Immature natural killer cell (primary cell): Measurements from ENCODE around the gene SSH3. TPM values are rescaled to one million over a fixed set of nuclear protein-coding genes. Genes with fewer than 3 reads are reported as not detected.
A peak's percentile ranks its signal among the peaks of the same experiment; 100 is the strongest.

Experiments
- DNase-seq, 3 donors: peaks; one replicate each; pipeline ENCODE4 v3.0.0; 2022; ENCODE audit warnings: mixed read lengths in 1 of 3
- H3K27ac Mint-ChIP-seq, 6 donors: one replicate each; pipeline ENCODE4 v1.8.0; 2020; ENCODE audit warnings: mixed read lengths in 6 of 6, mild to moderate bottlenecking in 5 of 6, inconsistent platforms in 4 of 6, moderate library complexity in 3 of 6
- H3K27me3 Mint-ChIP-seq, 3 donors: one replicate each; pipeline ENCODE4 v1.8.0; 2020 to 2021; ENCODE audit warnings: low read depth in 3 of 3, mild to moderate bottlenecking in 3 of 3, mixed read lengths in 3 of 3, moderate library complexity in 3 of 3, inconsistent platforms in 1 of 3
- H3K36me3 Mint-ChIP-seq, 3 donors: one replicate each; pipeline ENCODE4 v1.8.0; 2020; ENCODE audit warnings: mixed read lengths in 3 of 3, inconsistent platforms in 2 of 3, mild to moderate bottlenecking in 2 of 3
- H3K4me1 Mint-ChIP-seq, 2 donors: one replicate each; pipeline ENCODE4 v1.8.0; 2020; ENCODE audit warnings: inconsistent platforms in 2 of 2, mild to moderate bottlenecking in 2 of 2, mixed read lengths in 2 of 2, moderate library complexity in 1 of 2
- H3K4me3 Mint-ChIP-seq, 5 donors: one replicate each; pipeline ENCODE4 v1.8.0; 2020; ENCODE audit warnings: mild to moderate bottlenecking in 5 of 5, mixed read lengths in 5 of 5, inconsistent platforms in 3 of 5, moderate library complexity in 3 of 5
- H3K9me3 Mint-ChIP-seq, 6 donors: one replicate each; pipeline ENCODE4 v1.8.0; 2020; ENCODE audit warnings: mild to moderate bottlenecking in 6 of 6, mixed read lengths in 6 of 6, inconsistent platforms in 4 of 6, moderate library complexity in 3 of 6
- polyA plus RNA-seq, 3 donors: library from polyadenylated mRNA; unstranded; fragments of 300-500 nt; fragmentation: Illumina TruSeq; gene quantifications; one replicate each; pipeline ENCODE4 v1.2.3, GENCODE V29; 2021

Gene SSH3
- polyA plus RNA-seq, 3 donors from 2014 or later, result 1.1 to 4.8 (median 2.3) TPM

GRCh38 chr11:67285541-67286498 lies 17.5 kb upstream of the SSH3 start:
- H3K4me3 Mint-ChIP-seq, result peak overlapping the region; percentile 64 to 87 (median 77)
- H3K36me3 Mint-ChIP-seq, result peaks cover 0 to 4% (median 3%) of the 10 kb centered on the region in 3 donors
- DNase-seq, result peak; percentile 85 to 86 (median 86)
- peak overlapping the region; percentile 97 to 100 (median 100) for H3K27ac Mint-ChIP-seq
- H3K9me3 Mint-ChIP-seq, result peaks cover 0 to 3% (median 0%) of the 10 kb centered on the region in 6 donors
- H3K4me1 Mint-ChIP-seq, result peaks cover 23 to 46% of the 10 kb centered on the region in 2 donors
- peaks cover 24 to 50% (median 33%) of the 10 kb centered on the region in 3 donors for H3K27me3 Mint-ChIP-seq

DNA sequence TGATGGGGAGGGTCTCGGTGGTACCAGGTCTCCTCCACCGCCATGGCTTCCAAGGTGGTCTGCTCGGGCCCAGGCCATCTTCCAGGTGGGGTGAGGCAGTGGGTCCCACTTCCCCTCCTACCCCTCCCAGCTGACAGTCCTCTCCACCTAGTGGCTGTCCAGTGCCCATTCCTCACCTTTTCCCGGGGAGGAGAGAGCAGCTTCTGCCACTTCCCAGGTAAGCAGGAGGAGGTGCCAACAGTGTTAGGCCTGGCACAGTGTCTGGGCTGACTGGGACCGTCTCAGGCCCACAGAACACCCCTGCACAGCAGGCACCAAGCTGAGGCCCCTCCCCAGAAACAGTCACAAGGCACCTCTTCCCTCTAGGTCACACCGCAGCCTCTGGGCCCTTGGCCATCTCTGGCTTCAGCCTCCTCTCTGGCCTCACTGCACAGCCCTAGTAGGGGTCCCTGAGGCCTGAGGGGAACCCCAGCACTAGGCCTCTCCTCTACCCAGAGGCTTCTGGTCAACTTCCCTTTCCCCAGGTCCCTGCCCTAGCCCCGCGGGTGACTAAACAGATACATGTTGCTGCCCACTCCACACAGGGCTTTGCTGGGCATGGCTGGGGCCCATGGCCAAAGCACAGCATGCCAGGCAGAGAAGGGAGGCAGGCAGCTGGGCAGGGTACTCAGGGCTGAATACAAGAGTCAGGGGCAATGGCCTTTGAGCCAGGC lies 16.6 kb upstream of the SSH3 start:
- H3K4me3 Mint-ChIP-seq, result peak overlapping the region; percentile 77 to 87 (median 79)
- H3K9me3 Mint-ChIP-seq, result peaks cover 0 to 3% (median 0%) of the 10 kb centered on the region in 6 donors
- peak in 1 of 3 donors; percentile 34 for DNase-seq
- H3K27me3 Mint-ChIP-seq, result peaks cover 24 to 53% (median 33%) of the 10 kb centered on the region in 3 donors
- H3K27ac Mint-ChIP-seq, result peak overlapping the region; percentile 97 to 100 (median 100)
- peaks cover 23 to 54% of the 10 kb centered on the region in 2 donors for H3K4me1 Mint-ChIP-seq
- peaks cover 0 to 4% (median 3%) of the 10 kb centered on the region in 3 donors for H3K36me3 Mint-ChIP-seq

DNA sequence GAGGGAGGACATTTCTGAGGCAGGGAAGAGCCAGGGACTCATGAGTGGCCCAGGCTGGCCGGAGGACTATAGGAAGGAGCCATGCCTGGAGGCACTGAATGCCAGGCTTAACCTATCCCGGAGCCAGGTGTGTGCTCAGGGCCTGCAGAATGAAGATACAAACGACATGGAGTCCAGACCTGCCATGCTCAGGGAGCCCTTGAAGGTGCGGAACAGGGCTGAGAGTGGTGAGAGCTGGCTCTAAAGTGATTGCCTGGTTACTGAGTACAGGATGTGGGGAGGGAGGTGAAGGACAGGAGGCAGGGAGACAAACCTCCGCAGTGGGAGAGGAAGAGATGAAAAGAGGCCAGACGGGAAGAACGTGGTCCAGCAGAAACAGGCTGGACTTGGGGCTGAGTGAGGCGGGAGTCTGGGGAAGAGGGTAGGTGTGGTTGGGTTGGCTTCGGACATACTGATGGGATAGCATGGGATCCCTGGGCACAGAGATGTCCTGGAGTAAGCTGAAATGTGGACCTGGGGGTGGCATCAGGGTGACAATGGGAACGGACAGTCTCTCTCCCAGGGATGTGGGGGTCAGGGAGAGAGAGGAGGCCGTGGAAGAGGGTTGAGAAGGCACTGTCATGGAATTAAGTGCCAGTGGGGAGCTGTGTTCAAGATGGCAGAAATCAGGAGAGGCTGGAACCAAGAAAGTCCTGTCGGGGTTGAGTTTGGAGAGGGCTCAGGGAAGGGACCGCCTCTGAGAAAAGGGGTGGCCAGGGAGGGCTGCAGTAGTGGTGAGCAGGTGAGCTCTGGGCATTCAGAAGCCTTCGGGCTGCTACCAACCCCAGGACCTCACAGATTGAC lies 15.8 kb upstream of the SSH3 start:
- Mint-ChIP-seq H3K27ac (peak overlapping the region; percentile 97 to 100 (median 100)), H3K27me3 (peaks cover 24 to 51% (median 33%) of the 10 kb centered on the region in 3 donors), H3K9me3 (peaks cover 0 to 3% (median 0%) of the 10 kb centered on the region in 6 donors), H3K36me3 (peaks cover 0 to 5% (median 2%) of the 10 kb centered on the region in 3 donors), H3K4me1 (peaks cover 28 to 57% of the 10 kb centered on the region in 2 donors), H3K4me3 (peak overlapping the region; percentile 77 to 87 (median 79))
- peak; percentile 65 to 69 (median 66) for DNase-seq

GRCh38 chr11:67288198-67288451 lies 15.2 kb upstream of the SSH3 start:
- Mint-ChIP-seq H3K36me3 (peaks cover 0 to 8% (median 0%) of the 10 kb centered on the region in 3 donors), H3K27ac (peak overlapping the region; percentile 97 to 100 (median 100)), H3K27me3 (peaks cover 24 to 51% (median 33%) of the 10 kb centered on the region in 3 donors), H3K4me3 (peak overlapping the region; percentile 77 to 87 (median 79)), H3K4me1 (peaks cover 34 to 62% of the 10 kb centered on the region in 2 donors), H3K9me3 (peaks cover 0 to 3% (median 0%) of the 10 kb centered on the region in 6 donors)
- DNase-seq, result no peak

- Mint-ChIP-seq H3K4me3 (peak overlapping the region; percentile 77 to 87 (median 79)), H3K9me3 (peaks cover 0 to 3% (median 0%) of the 10 kb centered on the region in 6 donors), H3K27ac (peak overlapping the region; percentile 97 to 100 (median 100)), H3K27me3 (peaks cover 24 to 51% (median 33%) of the 10 kb centered on the region in 3 donors), H3K36me3 (peaks cover 0 to 8% (median under 1%) of the 10 kb centered on the region in 3 donors), H3K4me1 (peaks cover 39 to 64% of the 10 kb centered on the region in 2 donors)
- peak; percentile 95 to 97 (median 96) for DNase-seq
Observed at GRCh38 chr11:67288452-67289225, 14.7 kb upstream of the SSH3 start.

DNA sequence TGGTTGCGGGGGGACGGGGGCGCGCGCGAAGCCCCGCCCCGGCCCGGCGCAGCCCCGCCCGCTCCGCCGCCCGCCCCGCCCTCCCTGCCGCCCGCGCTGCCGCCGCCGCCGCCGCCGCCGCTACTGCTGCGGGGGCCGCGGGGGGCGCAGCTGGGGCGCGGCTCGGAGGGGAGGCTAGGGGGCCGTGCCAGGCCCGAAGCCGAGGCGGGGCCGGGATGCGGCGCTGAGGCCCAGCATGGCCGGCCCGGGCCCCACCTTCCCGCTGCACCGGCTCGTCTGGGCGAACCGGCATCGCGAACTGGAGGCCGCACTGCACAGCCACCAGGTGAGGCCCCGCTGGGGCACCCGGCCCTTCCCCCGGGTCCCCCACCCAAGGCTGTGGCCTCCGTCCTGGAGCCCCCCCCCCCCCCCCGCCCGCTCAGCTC lies 14.1 kb upstream of the SSH3 start, which contains the start of gene ANKRD13D:
Gene ANKRD13D (plus strand): TSS at position 78 of the 425 bp plus-strand sequence. CDS start 158 bp downstream, at position 236.
- H3K36me3 Mint-ChIP-seq, result peaks cover 0 to 8% (median 6%) of the 10 kb centered on the region in 3 donors
- peak within 1 kb of the TSS; percentile 97 to 100 (median 100) for H3K27ac Mint-ChIP-seq
- no peak for DNase-seq
- H3K27me3 Mint-ChIP-seq, result peaks cover 24 to 51% (median 30%) of the 10 kb centered on the region in 3 donors
- peaks cover 45 to 65% of the 10 kb centered on the region in 2 donors for H3K4me1 Mint-ChIP-seq
- peak within 1 kb of the TSS; percentile 86 to 91 (median 89) for H3K4me3 Mint-ChIP-seq
- H3K9me3 Mint-ChIP-seq, result peaks cover 0 to 3% (median 0%) of the 10 kb centered on the region in 6 donors

GRCh38 chr11:67289651-67290479 lies 13.5 kb upstream of the SSH3 start:
- peaks cover 0 to 3% (median 0%) of the 10 kb centered on the region in 6 donors for H3K9me3 Mint-ChIP-seq
- no peak for DNase-seq
- H3K4me1 Mint-ChIP-seq, result peaks cover 46 to 65% of the 10 kb centered on the region in 2 donors

GRCh38 chr11:67290801-67291200 lies 12.5 kb upstream of the SSH3 start:
- H3K4me1 Mint-ChIP-seq, result peaks cover 46 to 61% of the 10 kb centered on the region in 2 donors
- DNase-seq, result no peak
- peak overlapping the region; percentile 24 to 94 (median 67) for H3K27ac Mint-ChIP-seq
- H3K27me3 Mint-ChIP-seq, result peaks cover 24 to 45% (median 28%) of the 10 kb centered on the region in 3 donors
- peaks cover 0 to 2% (median under 1%) of the 10 kb centered on the region in 6 donors for H3K9me3 Mint-ChIP-seq
- peak overlapping the region; percentile 20 to 91 (median 86) for H3K4me3 Mint-ChIP-seq
- peaks cover 1 to 12% (median 10%) of the 10 kb centered on the region in 3 donors for H3K36me3 Mint-ChIP-seq

More at GRCh38 chr11:67289651-67290479, 13.5 kb upstream of the SSH3 start:
- peaks cover 24 to 51% (median 30%) of the 10 kb centered on the region in 3 donors for H3K27me3 Mint-ChIP-seq
- H3K27ac Mint-ChIP-seq, result peak overlapping the region; percentile 82 to 94 (median 88)
- peak overlapping the region; percentile 84 to 91 (median 89) for H3K4me3 Mint-ChIP-seq
- H3K36me3 Mint-ChIP-seq, result peaks cover 0 to 8% (median 7%) of the 10 kb centered on the region in 3 donors

DNA sequence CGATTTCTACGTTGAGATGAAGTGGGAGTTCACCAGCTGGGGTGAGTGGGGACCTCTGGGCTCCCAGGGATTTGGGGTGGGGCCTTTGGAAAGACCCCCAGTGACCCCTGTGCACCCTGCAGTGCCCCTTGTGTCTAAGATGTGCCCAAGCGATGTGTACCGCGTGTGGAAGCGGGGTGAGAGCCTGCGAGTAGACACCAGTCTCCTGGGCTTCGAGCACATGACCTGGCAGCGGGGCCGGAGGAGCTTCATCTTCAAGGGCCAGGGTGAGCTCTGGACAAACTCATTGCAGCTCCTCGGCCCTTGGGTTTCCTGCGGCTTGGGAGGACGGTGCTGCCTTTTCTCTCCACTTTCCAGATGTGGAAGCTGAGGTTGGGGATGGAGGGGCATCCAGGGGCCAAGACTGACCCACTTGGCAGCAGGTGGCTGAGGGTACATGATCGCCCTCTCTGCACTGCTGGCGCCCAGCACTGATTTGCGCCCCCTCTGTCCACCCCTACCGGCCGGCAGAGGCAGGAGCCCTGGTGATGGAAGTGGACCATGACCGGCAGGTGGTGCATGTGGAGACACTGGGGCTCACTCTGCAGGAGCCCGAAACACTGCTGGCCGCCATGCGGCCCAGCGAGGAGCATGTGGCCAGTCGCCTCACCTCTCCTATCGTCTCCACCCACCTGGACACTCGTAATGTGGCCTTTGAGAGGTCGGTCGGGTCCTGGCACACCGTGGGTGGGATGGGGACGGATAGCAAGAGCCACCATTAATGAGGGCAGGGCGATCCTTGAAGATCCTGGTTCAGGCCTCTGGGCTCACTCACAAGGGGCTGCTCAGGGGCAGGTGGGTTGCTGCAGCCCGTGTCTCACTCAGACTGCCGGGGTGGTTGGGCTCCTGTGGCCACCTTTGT lies 11.6 kb upstream of the SSH3 start:
- Mint-ChIP-seq H3K27me3 (peaks cover 22 to 40% (median 22%) of the 10 kb centered on the region in 3 donors), H3K4me1 (peaks cover 46 to 59% of the 10 kb centered on the region in 2 donors), H3K4me3 (peak overlapping the region in 3 of 5 donors; percentile 9 to 49 (median 35)), H3K9me3 (peaks cover 0 to 10% (median 6%) of the 10 kb centered on the region in 6 donors), H3K27ac (peak overlapping the region; percentile 69 to 90 (median 84)), H3K36me3 (peaks cover 11 to 21% (median 20%) of the 10 kb centered on the region in 3 donors)
- no peak for DNase-seq

DNA sequence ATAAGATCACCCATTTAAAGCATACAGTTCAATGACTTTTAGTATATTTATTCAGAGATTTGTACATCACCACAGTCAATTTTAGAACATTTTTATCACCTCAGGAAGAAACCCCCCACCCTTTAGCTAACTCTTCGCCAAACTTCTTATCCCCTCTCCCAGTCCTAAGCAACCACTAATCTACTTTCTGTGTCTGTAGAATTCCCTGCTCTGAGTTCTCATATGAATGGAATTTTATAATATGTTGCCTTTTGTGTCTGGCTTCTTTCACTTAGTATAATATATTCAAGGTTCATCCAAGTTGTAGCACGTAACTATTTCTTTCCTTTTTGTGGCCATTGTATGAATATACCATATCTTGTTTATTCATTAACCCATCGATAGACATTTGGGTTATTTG lies 10.7 kb upstream of the SSH3 start:
- Mint-ChIP-seq H3K36me3 (peaks cover 15 to 25% (median 24%) of the 10 kb centered on the region in 3 donors), H3K27ac (peak overlapping the region; percentile 69 to 90 (median 88)), H3K4me3 (peak overlapping the region; percentile 24 to 51 (median 35)), H3K27me3 (peaks cover 15 to 33% (median 15%) of the 10 kb centered on the region in 3 donors), H3K9me3 (peaks cover 0 to 12% (median 7%) of the 10 kb centered on the region in 6 donors), H3K4me1 (peaks cover 41 to 50% of the 10 kb centered on the region in 2 donors)
- DNase-seq, result no peak
